Inflammatory macrophage (primary cell): ENCODE measurements around the gene OPTN.
"Not testable (repeated sequence)": the region's sequence is repeated elsewhere in the genome, so short reads cannot be mapped to it uniquely, and the experiment has no call there.

ENCODE experiments used
- DNase-seq, 2 donors: peaks; one replicate each; pipeline ENCODE4 v3.0.0-alpha.2; 2020 to 2022

The OPTN gene

GRCh38 chr10:13121500-13121854 is 21.5 kb downstream of the OPTN start:
- no peak for DNase-seq

- DNase-seq, result no peak
Measured at GRCh38 chr10:13136651-13137050, 36.7 kb downstream of the OPTN start.

GRCh38 chr10:13139150-13139549 is 39.2 kb downstream of the OPTN start:
- no peak for DNase-seq

GRCh38 chr10:13139676-13140075 is 39.7 kb downstream of the OPTN start:
- no peak for DNase-seq

GRCh38 chr10:13140627-13141190 is 40.7 kb downstream of the OPTN start:
- DNase-seq, result no peak

- DNase-seq, result no peak
Measured at GRCh38 chr10:13143766-13144165, 43.8 kb downstream of the OPTN start.

- DNase-seq, result no peak
Measured at GRCh38 chr10:13144814-13145213, 44.9 kb downstream of the OPTN start.

GRCh38 chr10:13146379-13146778 is 46.4 kb downstream of the OPTN start:
- DNase-seq, result no peak

GRCh38 chr10:13147161-13147560 is 47.2 kb downstream of the OPTN start:
- DNase-seq, result no peak

- no peak for DNase-seq
Measured at GRCh38 chr10:13152296-13152695, 52.3 kb downstream of the OPTN start.

- not testable (repeated sequence) for DNase-seq
Measured at GRCh38 chr10:13155860-13156259, 55.9 kb downstream of the OPTN start.

GRCh38 chr10:13158401-13158800 is 58.4 kb downstream of the OPTN start:
- peak; percentile 9 to 16 for DNase-seq

GRCh38 chr10:13160934-13161856 is 61.2 kb downstream of the OPTN start, which contains the start of gene MCM10:
Gene MCM10 (plus strand): TSS chr10:13161558. CDS start chr10:13164203, 2,645 bp downstream.
- peak; percentile 100 for DNase-seq

- no peak for DNase-seq
Measured at GRCh38 chr10:13161857-13162271, 61.9 kb downstream of the OPTN start.

GRCh38 chr10:13163859-13164258 is 63.9 kb downstream of the OPTN start:
- DNase-seq, result no peak

GRCh38 chr10:13165177-13165576 is 65.2 kb downstream of the OPTN start:
- no peak for DNase-seq

- DNase-seq, result no peak
Measured at GRCh38 chr10:13167568-13167967, 67.6 kb downstream of the OPTN start.

- no peak for DNase-seq
Measured at GRCh38 chr10:13168781-13169180, 68.8 kb downstream of the OPTN start.

GRCh38 chr10:13173616-13174015 is 73.7 kb downstream of the OPTN start:
- DNase-seq, result no peak

- no peak for DNase-seq
Measured at GRCh38 chr10:13180788-13181187, 80.8 kb downstream of the OPTN start.

GRCh38 chr10:13182424-13182823 is 82.5 kb downstream of the OPTN start:
- no peak for DNase-seq

GRCh38 chr10:13183625-13184024 is 83.7 kb downstream of the OPTN start:
- no peak for DNase-seq

GRCh38 chr10:13184276-13184675 is 84.3 kb downstream of the OPTN start:
- no peak for DNase-seq
